Glutamatergic neuron (in vitro differentiated cells): Measurements from ENCODE around the gene SSB. TPM values are rescaled to one million over a fixed set of nuclear protein-coding genes. Genes with fewer than 3 reads are reported as not detected.

Source experiments
- DNase-seq: peaks from one replicate; pipeline ENCODE4 v3.0.0; 2022
- H3K27ac Mint-ChIP-seq: one replicate; pipeline ENCODE4 v1.8.0; 2020; ENCODE audit warnings: mild to moderate bottlenecking, mixed read lengths, inconsistent platforms; ENCODE audit not compliant: unreplicated experiment
- H3K27me3 Mint-ChIP-seq: one replicate; pipeline ENCODE4 v1.8.0; 2020; ENCODE audit warnings: mild to moderate bottlenecking, moderate library complexity, mixed read lengths, inconsistent platforms; ENCODE audit not compliant: unreplicated experiment
- H3K36me3 Mint-ChIP-seq: one replicate; pipeline ENCODE4 v1.8.0; 2020; ENCODE audit warnings: mild to moderate bottlenecking, mixed read lengths, inconsistent platforms; ENCODE audit not compliant: unreplicated experiment
- H3K4me1 Mint-ChIP-seq: one replicate; pipeline ENCODE4 v1.8.0; 2020; ENCODE audit warnings: mild to moderate bottlenecking, low read depth, mixed read lengths, inconsistent platforms; ENCODE audit not compliant: unreplicated experiment
- H3K4me3 Mint-ChIP-seq: one replicate; pipeline ENCODE4 v1.8.0; 2020; ENCODE audit warnings: mild to moderate bottlenecking, mixed read lengths, inconsistent platforms; ENCODE audit not compliant: unreplicated experiment
- H3K9me3 Mint-ChIP-seq: one replicate; pipeline ENCODE4 v1.8.0; 2020; ENCODE audit warnings: mild to moderate bottlenecking, moderate library complexity, mixed read lengths, inconsistent platforms; ENCODE audit not compliant: unreplicated experiment
- CTCF ChIP-seq: fragments of 200-600 bp; sonication (generic); IDR thresholded peaks from one replicate; pipeline ENCODE4 v1.5.0; 2021; ENCODE audit not compliant: partially characterized antibody, unreplicated experiment
- total RNA-seq: library from RNA; stranded (reverse); fragmentation: NEBNext Ultra II Directional; extraction: Animal tissue kit (Norgen Biotek cat#: 25700); gene quantifications from one replicate; pipeline ENCODE4 v1.2.1, GENCODE V29; 2021; ENCODE audit not compliant: unreplicated experiment

SSB gene
- total RNA-seq, 1 donor from 2014 or later: 79.0 TPM

- H3K36me3 Mint-ChIP-seq: peaks cover 4% of the 10 kb centered on the region
- TF ChIP-seq CTCF: no peak
- DNase-seq: no peak
- H3K27ac Mint-ChIP-seq: no peak overlapping the region
- peaks cover 3% of the 10 kb centered on the region for H3K27me3 Mint-ChIP-seq
- H3K4me1 Mint-ChIP-seq: peaks cover 9% of the 10 kb centered on the region
- H3K4me3 Mint-ChIP-seq: no peak overlapping the region
- peaks cover 6% of the 10 kb centered on the region for H3K9me3 Mint-ChIP-seq
These were observed 23.4 kb downstream of the SSB start for GRCh38 chr2:169822036-169822435.

- Mint-ChIP-seq H3K4me3 (peak overlapping the region; percentile 76), H3K27ac (no peak overlapping the region), H3K9me3 (peaks cover 6% of the 10 kb centered on the region), H3K27me3 (peaks cover 4% of the 10 kb centered on the region), H3K36me3 (no peaks in the 10 kb centered on the region), H3K4me1 (peaks cover 9% of the 10 kb centered on the region)
- TF ChIP-seq CTCF: no peak
- no peak for DNase-seq
These were observed 24.2 kb downstream of the SSB start for GRCh38 chr2:169822785-169823392.

GRCh38 chr2:169823996-169824372 is 25.3 kb downstream of the SSB start:
- Mint-ChIP-seq H3K27me3 (peaks cover 9% of the 10 kb centered on the region), H3K36me3 (no peaks in the 10 kb centered on the region), H3K9me3 (peaks cover 11% of the 10 kb centered on the region), H3K4me1 (peaks cover 13% of the 10 kb centered on the region), H3K27ac (peak overlapping the region; percentile 19), H3K4me3 (peak overlapping the region; percentile 91)
- TF ChIP-seq CTCF: no peak
- no peak for DNase-seq

GRCh38 chr2:169824373-169825333 is 26.0 kb downstream of the SSB start, which contains the start of gene METTL5:
Gene METTL5, minus strand, starts transcription at chr2:169824905. Its CDS starts 308 bp downstream, at chr2:169824597.
- TF ChIP-seq CTCF: peak; percentile 91
- H3K27ac Mint-ChIP-seq: peak within 1 kb of the TSS; percentile 19

More at GRCh38 chr2:169824373-169825333, 26.0 kb downstream of the SSB start, which contains the start of gene METTL5:
- Mint-ChIP-seq H3K27me3 (peaks cover 9% of the 10 kb centered on the region), H3K4me3 (peak within 1 kb of the TSS; percentile 91), H3K9me3 (peaks cover 11% of the 10 kb centered on the region), H3K36me3 (no peaks in the 10 kb centered on the region), H3K4me1 (peaks cover 13% of the 10 kb centered on the region)
- DNase-seq: peak; percentile 90
